ENCODE data around the gene TLE6. TPM values are rescaled to one million over a fixed set of nuclear protein-coding genes. Genes with fewer than 3 reads are reported as not detected.

The TLE6 gene
- total and polyA plus RNA-seq, 2 of the 4 experiments (the other 2 are of a cell fraction), result under 0.01 to 0.17 TPM

DNA sequence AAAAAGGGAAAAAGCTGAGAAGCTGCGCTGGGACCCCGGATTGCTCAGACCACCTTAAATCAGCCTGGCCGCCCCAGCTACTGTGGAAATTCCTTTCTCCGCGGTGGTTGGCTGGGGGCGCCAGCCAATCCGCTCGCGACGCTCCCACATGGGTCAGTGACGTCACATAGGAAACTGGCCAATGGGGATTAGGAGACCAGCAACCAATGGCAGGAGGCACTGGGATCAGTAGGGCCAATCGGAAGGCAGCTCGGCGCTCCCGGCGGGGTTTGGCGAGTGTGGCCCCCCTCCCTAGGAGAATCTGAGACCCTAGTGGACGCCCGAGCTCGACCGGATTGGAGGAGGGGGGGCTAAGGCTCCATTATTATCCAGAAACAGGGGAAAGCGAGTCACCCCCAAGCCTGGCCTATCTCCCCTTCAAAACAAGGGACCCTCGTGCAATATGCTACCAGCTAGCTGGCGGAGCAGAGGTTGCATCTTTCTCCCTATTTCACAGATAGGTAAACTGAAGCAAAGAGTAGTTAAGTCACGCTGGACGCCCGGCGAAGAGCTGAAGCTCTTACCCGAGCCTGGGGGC, 58.3 kb downstream of the TLE6 start:
- no peaks in the 10 kb centered on the region for H4K20me1 ChIP-seq (ENCODE audit: insufficient read depth, low read length)
- H4K91ac ChIP-seq (ENCODE audit: insufficient read depth, low read depth, low read length), result peak overlapping the region; percentile 64; the same call in 1 of the 2 replicates
- ATAC-seq (ENCODE audit: low read depth) (peak; percentile 93), DNase-seq (peak; percentile 99)
- peak overlapping the region; percentile 76 to 95 for H4K8ac ChIP-seq (ENCODE audit: low read depth in 2 of 2, low read length in 2 of 2)
- peaks cover 7% of the 10 kb centered on the region for H3K27me3 ChIP-seq (ENCODE audit: control insufficient read depth, insufficient read depth, low read length)
- H3K4ac ChIP-seq (ENCODE audit: low read depth, low read length), result peak overlapping the region; percentile 83
- H3K14ac ChIP-seq (replicated peaks; ENCODE audit: low read depth, low read length), result peak overlapping the region; percentile 77
- H4K5ac ChIP-seq (ENCODE audit: low read depth, low read length), result peak overlapping the region; percentile 40; the same call in 1 of the 2 replicates
- 0% methylated on average over 17 of the region's 29 CpGs; no CpG with 5 or more reads in 1 of the 2 experiments for WGBS, 2 experiments (ENCODE audit: extremely low coverage in 2 of 2, insufficient read length in 1 of 2)
- no TSS peak for BruUV-seq (replicated peaks)
- H2BK20ac ChIP-seq (ENCODE audit: low read depth, low read length), result peak overlapping the region; percentile 6; the same call in 1 of the 2 replicates
- peaks cover 12% of the 10 kb centered on the region for H3K4me1 ChIP-seq (ENCODE audit: control insufficient read depth, insufficient read depth, low read length)
- H3K27ac ChIP-seq (ENCODE audit: insufficient read depth, low read length), result peak overlapping the region; percentile 47
- peak overlapping the region; percentile 91 for H2AK9ac ChIP-seq (replicated peaks; ENCODE audit: low read depth, low read length, poor library complexity)
- dilution Hi-C loops (cut with HindIII; ENCODE audit: low sequenced_read_pairs, unreplicated experiment) (no loop called here), intact Hi-C loops (cut with micrococcal nuclease) (loop anchor here (2.0 kb wide), 1 partner anchor 59 kb away; the partner anchor contains the start of gene TLE6), in situ Hi-C loops (cut with MboI; ENCODE audit: low sequenced_read_pairs) (no loop called here)
- no peaks in the 10 kb centered on the region for H3K9me1 ChIP-seq (ENCODE audit: insufficient read depth, low read length)
- H3K36me3 ChIP-seq (ENCODE audit: control insufficient read depth, insufficient read depth, low read length), result no peaks in the 10 kb centered on the region
- peak overlapping the region; percentile 82 for H3K4me2 ChIP-seq (ENCODE audit: low read depth, low read length)
- H2BK5ac ChIP-seq (ENCODE audit: low read depth, low read length, poor library complexity, severe bottlenecking), result peak overlapping the region; percentile 57
- peak overlapping the region; percentile 81; the same call in 1 of the 2 replicates for H2BK120ac ChIP-seq (ENCODE audit: low read depth, low read length)
- H3K4me3 ChIP-seq (ENCODE audit: insufficient read depth, low read depth, low read length), result peak overlapping the region; percentile 50
- CTCF ChIA-PET, result interaction anchor here (0.8 to 1.1 kb wide), 2 partner anchors 31 to 85 kb away, joined by 3 read pairs; no protein-coding TSS in a partner anchor
- peak overlapping the region; percentile 94 for H2AFZ ChIP-seq (replicated peaks; ENCODE audit: low read length, poor library complexity)
- peak overlapping the region; percentile 37 for H3K9ac ChIP-seq (ENCODE audit: low read depth, low read length)
- POLR2A ChIA-PET (ENCODE audit: unreplicated experiment), result interaction anchor here (1.0 kb wide), 1 partner anchor 60 kb away, joined by 3 read pairs; no protein-coding TSS in a partner anchor
- peak overlapping the region; percentile 90; the same call in 1 of the 2 replicates for H2AK5ac ChIP-seq (ENCODE audit: low read depth, low read length)
- H3K9me3 ChIP-seq (ENCODE audit: control insufficient read depth, insufficient read depth, low read length), result no peaks in the 10 kb centered on the region
- peaks cover 0 to 3% of the 10 kb centered on the region in 2 experiments; a peak in 1 of 4 replicates for H3K79me1 ChIP-seq (ENCODE audit: low read depth in 1 of 2, low read length in 2 of 2)
- H3K18ac ChIP-seq (ENCODE audit: low read depth, low read length), result peak overlapping the region; percentile 1
- H3K23ac ChIP-seq (ENCODE audit: low read depth, low read length), result peak overlapping the region; percentile 65
- peak overlapping the region; percentile 65; the same call in 1 of the 3 replicates for H2BK15ac ChIP-seq (ENCODE audit: low read depth, low read length)
- H3K56ac ChIP-seq (ENCODE audit: extremely low read depth, insufficient read depth, low read length), result peak overlapping the region; percentile 71; the same call in 1 of the 2 replicates
- TF ChIP-seq NFE2L2 (IDR thresholded peaks at IDR 0.05; ENCODE audit: low read depth, low read length), result no peak
- TF ChIP-seq BHLHE40 (IDR thresholded peaks at IDR 0.05; ENCODE audit: low read depth, low read length), result no peak
- TF ChIP-seq, protein P1, sequence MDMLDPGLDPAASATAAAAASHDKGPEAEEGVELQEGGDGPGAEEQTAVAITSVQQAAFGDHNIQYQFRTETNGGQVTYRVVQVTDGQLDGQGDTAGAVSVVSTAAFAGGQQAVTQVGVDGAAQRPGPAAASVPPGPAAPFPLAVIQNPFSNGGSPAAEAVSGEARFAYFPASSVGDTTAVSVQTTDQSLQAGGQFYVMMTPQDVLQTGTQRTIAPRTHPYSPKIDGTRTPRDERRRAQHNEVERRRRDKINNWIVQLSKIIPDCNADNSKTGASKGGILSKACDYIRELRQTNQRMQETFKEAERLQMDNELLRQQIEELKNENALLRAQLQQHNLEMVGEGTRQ (IDR thresholded peaks at IDR 0.05; ENCODE audit: low read depth, low read length), result peak; percentile 78
- TF ChIP-seq RAD21 (IDR thresholded peaks at IDR 0.05; ENCODE audit: low read length), result no peak
- no peak for TF ChIP-seq MAFK (IDR thresholded peaks at IDR 0.05; ENCODE audit: low read depth, low read length)
- no peak for TF ChIP-seq CTCF (conservative IDR thresholded peaks at IDR 0.05; ENCODE audit: low read depth, low read length)
- TF ChIP-seq FOS (IDR thresholded peaks at IDR 0.05; ENCODE audit: low read depth, low read length), result peak; percentile 78; the same call in 1 of the 2 replicates
- no peak for TF ChIP-seq MXI1 (IDR thresholded peaks at IDR 0.05; ENCODE audit: borderline replicate concordance, low read depth, low read length)
- no peak for TF ChIP-seq SMC3 (IDR thresholded peaks at IDR 0.05; ENCODE audit: low read depth, low read length)
- TF ChIP-seq RFX5 (IDR thresholded peaks at IDR 0.05; ENCODE audit: low read depth, low read length), result peak; percentile 40; the same call in 1 of the 2 replicates
- TF ChIP-seq ELK1 (IDR thresholded peaks at IDR 0.05; ENCODE audit: borderline replicate concordance, low read depth, low read length), result no peak
- no peak for TF ChIP-seq CHD1 (IDR thresholded peaks at IDR 0.05; ENCODE audit: low read depth, low read length)
- peak; percentile 98 for TF ChIP-seq RCOR1 (IDR thresholded peaks at IDR 0.05; ENCODE audit: insufficient replicate concordance, low read length)
